ENCODE data around the gene SEC16A.

The SEC16A gene

DNA sequence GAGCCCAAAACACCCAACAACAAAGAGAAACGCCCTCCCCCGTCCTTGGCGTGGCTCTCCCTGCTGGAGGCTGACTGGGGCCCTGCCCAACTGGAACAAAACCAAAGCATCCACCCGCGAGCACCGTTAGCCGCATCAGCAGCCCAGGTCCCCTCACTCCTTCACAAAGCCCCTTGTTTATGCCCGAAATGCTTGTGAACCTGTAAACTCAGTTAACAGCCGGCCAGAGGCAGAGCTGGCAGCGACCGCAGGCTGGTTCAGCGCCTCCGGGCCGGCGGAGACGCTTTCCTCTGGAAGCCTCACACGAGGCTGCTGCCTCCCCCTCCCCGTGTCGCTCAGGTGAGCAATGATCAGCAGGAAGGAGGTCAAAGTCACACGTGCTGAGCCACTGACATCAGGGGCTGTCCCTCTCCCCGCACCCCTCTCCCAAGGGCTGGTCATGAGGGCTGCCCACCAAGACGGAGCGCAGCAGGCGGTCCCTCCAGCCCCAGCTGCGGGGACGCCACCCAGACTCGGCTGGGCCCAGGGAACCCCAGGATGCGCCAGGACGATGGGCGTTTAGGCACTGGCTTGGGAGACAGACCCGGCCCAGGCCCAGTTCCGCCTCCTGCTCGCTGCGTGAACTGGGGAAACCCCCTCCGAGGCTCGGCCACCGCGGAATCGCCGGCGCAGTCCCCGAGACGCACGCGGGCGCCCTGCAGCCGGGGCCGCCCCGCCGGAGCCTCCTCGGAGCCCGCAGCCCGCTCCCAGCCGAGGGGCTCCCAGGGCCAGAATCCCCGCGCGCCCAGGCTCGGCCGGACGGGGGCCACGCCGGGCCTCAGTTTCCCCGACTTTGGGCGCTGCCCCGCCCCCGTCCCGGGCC is 83.4 kb downstream of the SEC16A start:
- no peak for DNase-seq (ENCODE audit: low read depth, low spot score)

- no peak for DNase-seq (ENCODE audit: low read depth, low spot score)
Measured at GRCh38 chr9:136398286-136398685, 84.6 kb downstream of the SEC16A start.

GRCh38 chr9:136397643-136398042 is 85.2 kb downstream of the SEC16A start:
- DNase-seq (ENCODE audit: low read depth, low spot score): no peak

DNA sequence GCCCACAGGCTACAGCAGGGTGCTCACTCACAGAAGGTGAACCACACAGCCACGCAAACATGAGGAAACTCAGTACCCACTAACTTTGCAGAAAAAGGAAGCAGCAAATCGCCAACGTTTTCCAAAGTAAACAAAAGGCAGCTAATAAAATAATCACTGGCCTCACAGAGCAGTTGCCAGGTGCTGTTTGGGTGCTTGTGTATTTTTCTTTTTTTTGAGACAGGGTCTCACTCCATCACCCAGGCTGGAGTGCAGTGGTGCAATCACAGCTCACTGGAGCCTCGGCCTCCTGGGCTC is 86.7 kb downstream of the SEC16A start:
- DNase-seq (ENCODE audit: low read depth, low spot score): no peak

GRCh38 chr9:136395345-136396218 is 87.3 kb downstream of the SEC16A start:
- DNase-seq (ENCODE audit: low read depth, low spot score): no peak

DNA sequence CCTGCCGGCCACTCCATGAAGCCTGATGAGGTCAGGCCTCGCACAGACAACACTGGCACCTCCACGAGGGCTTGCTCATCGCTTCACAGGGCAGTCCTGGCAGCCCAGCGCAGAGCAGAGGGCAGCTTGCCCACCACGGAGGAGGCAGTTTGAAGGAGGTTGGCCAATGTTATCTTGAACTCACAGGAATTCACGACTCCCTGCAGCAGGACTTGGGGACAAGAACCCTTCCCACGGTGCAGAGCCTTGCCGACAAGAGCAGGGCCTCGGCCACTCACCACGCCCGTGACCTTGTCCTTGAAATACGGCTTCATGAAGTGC is 87.9 kb downstream of the SEC16A start:
- no peak for DNase-seq (ENCODE audit: low read depth, low spot score)

DNA sequence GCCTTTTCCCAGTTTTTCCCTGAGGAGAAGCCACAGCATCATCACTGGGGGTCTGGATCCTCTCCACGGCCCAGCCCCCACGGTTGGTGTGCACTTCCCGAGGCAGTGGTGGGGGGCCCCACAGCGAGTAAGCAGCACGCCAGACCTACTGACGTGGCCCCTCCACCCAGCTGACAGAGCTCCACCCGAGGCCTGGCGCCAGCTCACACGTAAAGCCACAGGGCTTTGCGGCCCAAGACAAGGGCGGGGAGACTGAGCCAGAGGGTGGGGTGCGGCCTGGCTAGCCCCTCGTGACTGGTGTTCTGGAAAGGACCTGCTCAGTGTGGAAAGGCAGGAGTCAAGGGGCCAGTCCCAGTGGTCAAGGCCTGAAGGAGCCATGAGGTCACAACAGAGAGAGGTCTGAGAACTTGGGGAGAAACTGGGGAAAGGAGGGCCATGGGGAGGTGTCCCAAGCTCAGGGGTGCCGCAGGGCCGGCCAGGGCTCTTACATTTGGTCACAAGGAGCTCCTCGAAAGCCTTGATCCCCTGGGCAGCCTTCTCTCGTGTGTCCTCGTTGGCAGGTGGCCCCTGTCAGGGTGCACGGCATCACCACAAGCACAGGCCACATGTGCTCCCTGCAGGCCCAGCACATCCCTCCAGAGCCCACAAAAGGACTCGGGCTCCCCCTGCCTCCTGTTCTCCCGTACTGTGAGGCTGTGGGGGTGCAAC is 88.4 kb downstream of the SEC16A start:
- no peak for DNase-seq (ENCODE audit: low read depth, low spot score)

GRCh38 chr9:136393531-136393930 is 89.3 kb downstream of the SEC16A start:
- no peak for DNase-seq (ENCODE audit: low read depth, low spot score)

- DNase-seq (ENCODE audit: low read depth, low spot score): no peak
Measured at GRCh38 chr9:136392538-136393449, 90.0 kb downstream of the SEC16A start.

DNA sequence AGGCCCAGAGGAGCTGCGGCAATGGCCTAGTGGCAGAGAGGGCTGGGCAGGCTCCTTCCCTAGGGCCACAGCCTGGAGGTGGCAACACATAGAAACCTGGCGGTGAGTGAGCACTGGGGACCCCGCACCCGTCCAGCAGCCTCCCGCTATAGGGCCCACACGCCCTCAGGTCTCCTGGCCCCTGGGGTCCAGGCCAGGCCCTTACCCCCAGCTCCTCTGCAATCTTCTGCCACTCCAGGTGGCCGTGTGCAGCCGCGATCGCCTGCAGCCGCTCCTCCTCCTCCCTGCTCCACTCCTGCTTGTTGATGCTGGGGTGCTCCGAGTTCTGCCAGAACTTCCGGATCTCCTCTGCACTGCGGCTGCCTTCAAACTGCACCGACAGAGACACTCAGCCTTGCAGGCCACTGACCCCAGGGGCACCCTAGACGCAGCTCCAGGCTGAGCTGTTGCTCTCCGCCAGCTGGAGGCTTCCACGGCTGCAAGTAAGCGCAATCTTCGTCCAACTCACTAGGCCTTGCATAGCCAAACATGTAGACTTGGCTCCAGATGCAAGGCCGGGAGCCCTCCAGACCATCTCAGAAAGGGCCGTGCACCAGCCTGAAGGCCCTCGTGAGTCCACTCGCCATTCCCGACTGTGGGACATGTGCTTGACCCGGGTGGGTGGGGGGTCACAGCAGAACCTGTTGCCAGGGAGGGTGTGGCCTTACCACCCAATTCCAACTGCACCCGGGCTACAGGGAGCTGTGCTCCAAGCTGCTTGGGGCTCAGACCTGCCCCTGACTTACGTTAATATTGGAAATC is 90.9 kb downstream of the SEC16A start:
- DNase-seq (ENCODE audit: low read depth, low spot score): no peak

Measured in smooth muscle cell of the brain vasculature (primary cell).